Measurements from ENCODE around the gene ZPBP.

Gene ZPBP

GRCh38 chr7:49911909-49912308, 181.1 kb downstream of the ZPBP start:
- no peaks in the 10 kb centered on the region for H3K36me3 ChIP-seq (ENCODE audit: control insufficient read depth, insufficient read depth, low read length, severe bottlenecking)
- no peaks in the 10 kb centered on the region for H3K9me3 ChIP-seq (ENCODE audit: control insufficient read depth, low read length)
- DNase-seq (ENCODE audit: low read depth) = no peak

GRCh38 chr7:49894543-49894942, 198.5 kb downstream of the ZPBP start:
- Histone ChIP-seq H3K9me3 (ENCODE audit: control insufficient read depth, low read length) (no peaks in the 10 kb centered on the region), H3K4me1 (ENCODE audit: control insufficient read depth, insufficient read depth, low read length) (no peaks in the 10 kb centered on the region), H3K4me3 (ENCODE audit: low read length) (no peak overlapping the region), H3K36me3 (ENCODE audit: control insufficient read depth, insufficient read depth, low read length, severe bottlenecking) (no peaks in the 10 kb centered on the region), H3K27me3 (replicated peaks; ENCODE audit: control insufficient read depth, insufficient read depth, low read length) (no peaks in the 10 kb centered on the region), H3K9ac (ENCODE audit: low read length) (no peak overlapping the region)
- no peak for DNase-seq (ENCODE audit: low read depth)

More at GRCh38 chr7:49911909-49912308, 181.1 kb downstream of the ZPBP start:
- Histone ChIP-seq H3K4me3 (ENCODE audit: low read length) (no peak overlapping the region), H3K4me1 (ENCODE audit: control insufficient read depth, insufficient read depth, low read length) (no peaks in the 10 kb centered on the region), H3K9ac (ENCODE audit: low read length) (no peak overlapping the region), H3K27me3 (replicated peaks; ENCODE audit: control insufficient read depth, insufficient read depth, low read length) (no peaks in the 10 kb centered on the region)

GRCh38 chr7:49893131-49893530, 199.9 kb downstream of the ZPBP start:
- H3K27me3 ChIP-seq (replicated peaks; ENCODE audit: control insufficient read depth, insufficient read depth, low read length) = no peaks in the 10 kb centered on the region
- no peak overlapping the region for H3K9ac ChIP-seq (ENCODE audit: low read length)
- H3K4me3 ChIP-seq (ENCODE audit: low read length) = no peak overlapping the region
- DNase-seq (ENCODE audit: low read depth) = no peak
- no peaks in the 10 kb centered on the region for H3K9me3 ChIP-seq (ENCODE audit: control insufficient read depth, low read length)
- H3K4me1 ChIP-seq (ENCODE audit: control insufficient read depth, insufficient read depth, low read length) = no peaks in the 10 kb centered on the region
- H3K36me3 ChIP-seq (ENCODE audit: control insufficient read depth, insufficient read depth, low read length, severe bottlenecking) = no peaks in the 10 kb centered on the region

- Histone ChIP-seq H3K4me1 (ENCODE audit: control insufficient read depth, insufficient read depth, low read length) (no peaks in the 10 kb centered on the region), H3K9me3 (ENCODE audit: control insufficient read depth, low read length) (no peaks in the 10 kb centered on the region), H3K27me3 (replicated peaks; ENCODE audit: control insufficient read depth, insufficient read depth, low read length) (no peaks in the 10 kb centered on the region), H3K9ac (ENCODE audit: low read length) (no peak overlapping the region), H3K4me3 (ENCODE audit: low read length) (no peak overlapping the region), H3K36me3 (ENCODE audit: control insufficient read depth, insufficient read depth, low read length, severe bottlenecking) (no peaks in the 10 kb centered on the region)
- DNase-seq (ENCODE audit: low read depth) = no peak
Observed at GRCh38 chr7:49892481-49892880, 200.6 kb downstream of the ZPBP start.
